GM21367 (cell line): ENCODE measurements around the gene HELLS.
"Not testable (repeated sequence)": the region's sequence is repeated elsewhere in the genome, so short reads cannot be mapped to it uniquely, and the experiment has no call there.

ENCODE experiments used
- ATAC-seq: cut with Tn5 transposase; IDR thresholded peaks from one replicate; pipeline ENCODE4 v1.9.1; 2021; ENCODE audit not compliant: unreplicated experiment

HELLS gene

DNA sequence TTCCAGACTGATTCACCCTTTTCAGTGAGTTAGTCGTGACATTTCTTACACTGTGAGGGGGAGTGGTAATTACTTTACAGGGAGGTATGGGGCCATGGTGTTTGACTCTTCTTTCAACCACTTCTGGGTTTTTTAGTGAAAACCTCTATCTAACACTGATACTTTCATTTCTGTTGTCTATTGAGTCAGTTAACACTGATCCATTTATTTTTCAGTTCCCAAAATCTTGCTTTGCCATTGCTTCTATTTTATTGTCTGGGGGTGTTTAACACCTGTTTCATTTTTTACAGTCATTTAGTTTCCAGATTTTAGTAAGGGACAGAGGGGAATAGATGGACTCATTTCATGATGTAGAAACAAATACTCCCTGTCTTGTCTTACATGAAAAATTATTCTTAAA is 61.5 kb downstream of the HELLS start:
- ATAC-seq = peak; percentile 75

DNA sequence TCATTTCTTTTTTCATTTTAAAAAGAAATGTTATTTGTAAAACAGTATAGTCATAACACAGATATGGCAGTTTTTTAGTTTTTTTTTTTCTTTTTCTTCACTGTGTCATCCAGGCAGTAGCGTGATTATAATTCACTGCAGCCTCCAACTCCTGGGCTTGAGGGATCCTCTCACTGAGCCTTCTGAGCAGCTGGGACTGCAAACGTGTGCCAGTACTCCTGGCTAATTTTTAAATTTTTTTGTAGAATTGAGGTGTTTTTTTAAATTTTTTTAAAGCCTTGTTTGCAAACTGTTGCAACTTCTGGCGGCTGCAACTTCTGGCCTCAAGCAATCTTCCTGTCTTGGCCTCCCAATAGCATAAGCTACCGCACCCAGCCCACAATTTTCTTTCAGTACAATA is 63.0 kb downstream of the HELLS start:
- ATAC-seq = no peak

DNA sequence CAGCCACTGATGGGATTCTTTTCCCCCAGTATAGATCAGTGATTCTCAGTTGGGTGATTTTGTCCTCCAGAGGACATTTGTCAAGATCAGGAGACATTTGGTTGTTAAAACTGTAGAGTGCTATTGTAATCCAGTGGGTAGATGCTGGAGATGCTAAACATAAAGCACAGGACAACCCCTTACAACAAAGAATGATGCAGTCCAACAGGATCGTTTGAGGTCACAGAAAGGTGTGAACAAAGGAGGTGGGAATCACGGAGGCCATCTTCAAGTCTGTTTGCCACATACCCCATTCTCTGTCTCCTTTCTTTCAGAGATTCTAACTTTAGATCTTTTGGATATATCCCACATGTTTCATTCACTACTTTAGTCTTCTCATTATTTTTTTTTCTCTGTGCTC is 69.0 kb downstream of the HELLS start:
- no peak for ATAC-seq

DNA sequence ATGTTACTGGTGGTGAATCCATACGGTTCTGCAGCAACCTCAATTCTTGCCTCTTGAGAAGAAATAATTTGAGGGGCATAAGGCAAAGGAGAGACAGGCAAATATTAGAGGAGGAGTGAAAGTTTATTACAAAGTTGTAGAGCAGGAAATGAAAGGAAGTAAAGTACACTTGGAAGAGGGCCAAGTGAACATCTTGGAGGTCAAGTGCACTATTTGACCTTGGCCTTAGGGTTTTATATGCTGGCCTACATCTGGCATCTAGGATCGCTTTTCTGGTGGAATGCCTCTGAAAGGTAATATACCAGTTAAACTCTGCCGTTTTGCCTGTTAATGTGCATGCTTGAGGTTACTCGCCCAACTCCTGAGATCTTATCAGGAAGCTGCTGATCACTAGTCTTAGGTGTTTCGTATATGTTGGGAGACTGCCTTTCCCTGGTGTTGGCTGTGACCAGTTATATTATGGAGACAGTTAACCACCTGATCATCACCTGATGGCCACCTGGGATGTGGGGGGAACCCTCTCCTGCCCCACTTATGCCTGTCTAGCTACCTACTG is 71.9 kb downstream of the HELLS start:
- ATAC-seq = no peak

DNA sequence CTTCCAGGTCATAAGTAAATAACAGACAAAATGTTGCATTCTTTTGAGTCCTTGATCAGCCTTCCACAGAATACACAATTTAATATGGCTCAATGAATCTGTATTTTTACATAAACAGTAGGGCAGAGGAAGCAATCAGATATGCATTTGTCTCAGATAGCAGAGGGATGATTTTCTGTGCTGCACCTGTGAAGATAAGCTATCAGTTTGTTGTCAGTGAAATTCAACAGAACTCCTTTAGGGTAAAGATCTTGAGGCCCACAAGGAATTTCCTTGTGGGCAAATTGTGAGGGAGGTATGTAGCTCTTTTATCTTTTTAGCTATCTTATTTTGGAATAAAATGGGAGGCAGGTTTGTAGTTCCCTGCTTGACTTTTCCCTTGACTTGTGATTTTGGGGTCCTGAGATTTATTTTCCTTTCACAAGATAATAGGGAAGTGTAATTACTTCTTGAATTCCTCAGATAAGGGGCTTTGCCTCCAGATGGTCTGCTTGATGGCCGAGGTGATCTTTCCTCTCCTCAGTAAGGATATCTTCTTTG is 77.1 kb downstream of the HELLS start:
- ATAC-seq = no peak

DNA sequence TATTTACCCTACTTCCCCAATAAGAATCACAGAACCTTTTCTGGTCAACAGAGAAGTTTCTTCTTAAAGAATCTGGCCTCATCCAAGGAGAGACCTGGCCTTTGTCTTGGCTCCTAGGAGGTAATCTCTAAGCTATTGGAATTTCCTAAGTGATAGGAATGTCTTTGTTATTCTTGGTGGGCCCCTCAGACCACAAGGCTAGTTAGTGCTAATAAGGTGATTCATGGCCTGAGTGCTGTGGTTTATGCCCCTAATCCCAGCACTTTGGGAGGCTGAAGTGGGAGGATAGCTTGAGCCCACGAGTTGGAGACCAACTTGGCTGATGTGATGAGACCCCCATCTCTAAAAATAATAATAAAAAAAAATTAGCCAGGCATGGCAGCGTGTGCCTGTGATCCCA is 78.0 kb downstream of the HELLS start:
- no peak for ATAC-seq

DNA sequence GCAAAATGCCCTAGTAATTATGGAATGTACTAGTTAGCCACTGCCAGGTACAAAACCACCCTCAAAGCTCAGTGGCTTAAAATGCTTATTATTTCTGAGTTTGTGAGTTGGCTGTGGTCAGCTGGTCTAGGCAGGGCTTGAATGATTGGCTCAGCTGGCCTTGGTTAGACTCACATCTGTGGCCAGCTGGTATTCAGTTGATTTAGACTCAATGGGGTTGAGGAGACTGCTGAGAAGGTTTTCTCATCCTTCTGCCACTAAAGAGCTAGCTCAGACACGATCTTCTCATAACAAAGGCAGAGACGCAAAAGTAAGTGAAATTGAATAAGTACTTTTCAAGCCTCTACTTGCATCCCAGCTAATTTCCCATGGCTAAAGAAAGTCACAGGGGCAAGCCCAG is 80.9 kb downstream of the HELLS start:
- ATAC-seq = no peak

DNA sequence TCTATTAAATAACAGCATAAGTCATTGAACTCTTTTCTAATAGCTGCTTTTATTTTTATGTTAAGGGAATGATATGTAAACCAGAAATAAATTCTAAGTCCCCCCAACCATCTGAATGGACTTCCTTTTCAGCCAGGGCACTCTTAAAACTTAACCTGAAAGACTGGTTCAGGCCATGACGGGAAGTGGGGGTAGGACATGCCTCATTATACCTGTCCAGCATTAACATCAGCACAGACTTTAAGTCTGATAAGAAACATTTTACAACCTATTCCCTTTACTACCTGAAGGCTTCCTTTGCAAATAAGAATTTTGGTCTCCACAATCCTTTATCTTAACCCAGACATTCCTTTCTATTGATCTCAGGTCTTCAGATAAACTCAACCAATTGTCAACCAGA is 81.9 kb downstream of the HELLS start:
- no peak for ATAC-seq

DNA sequence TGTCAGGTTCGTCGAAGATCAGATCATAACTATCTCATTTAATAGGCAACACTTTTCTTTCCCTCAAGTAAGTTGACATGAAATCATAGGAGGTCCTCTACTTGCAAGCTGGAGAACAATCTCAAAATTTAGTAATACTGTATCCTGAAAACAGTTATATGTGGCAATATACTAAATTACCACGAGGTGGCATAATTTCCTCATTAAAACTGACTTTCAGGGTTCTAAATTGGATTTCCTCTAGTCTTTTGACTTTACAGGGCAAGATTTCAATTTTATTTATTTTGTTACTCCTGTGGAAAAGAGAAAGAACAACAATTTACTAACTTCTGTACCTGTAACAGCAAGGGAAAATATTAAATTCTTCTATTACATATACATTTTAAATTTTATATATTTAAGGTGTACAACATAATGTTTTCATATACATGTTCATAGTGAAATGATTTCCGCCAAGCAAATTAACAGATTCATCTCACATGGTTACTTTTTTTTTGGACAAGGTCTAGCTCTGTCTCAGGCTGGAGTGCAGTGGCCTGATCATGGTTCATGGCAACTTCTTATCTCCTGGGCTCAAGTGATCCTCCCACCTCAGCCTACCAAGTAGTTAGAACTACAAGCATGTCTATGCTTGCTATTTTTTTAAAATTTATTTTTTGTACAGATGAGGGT is 84.6 kb downstream of the HELLS start:
- ATAC-seq = peak; percentile 47

DNA sequence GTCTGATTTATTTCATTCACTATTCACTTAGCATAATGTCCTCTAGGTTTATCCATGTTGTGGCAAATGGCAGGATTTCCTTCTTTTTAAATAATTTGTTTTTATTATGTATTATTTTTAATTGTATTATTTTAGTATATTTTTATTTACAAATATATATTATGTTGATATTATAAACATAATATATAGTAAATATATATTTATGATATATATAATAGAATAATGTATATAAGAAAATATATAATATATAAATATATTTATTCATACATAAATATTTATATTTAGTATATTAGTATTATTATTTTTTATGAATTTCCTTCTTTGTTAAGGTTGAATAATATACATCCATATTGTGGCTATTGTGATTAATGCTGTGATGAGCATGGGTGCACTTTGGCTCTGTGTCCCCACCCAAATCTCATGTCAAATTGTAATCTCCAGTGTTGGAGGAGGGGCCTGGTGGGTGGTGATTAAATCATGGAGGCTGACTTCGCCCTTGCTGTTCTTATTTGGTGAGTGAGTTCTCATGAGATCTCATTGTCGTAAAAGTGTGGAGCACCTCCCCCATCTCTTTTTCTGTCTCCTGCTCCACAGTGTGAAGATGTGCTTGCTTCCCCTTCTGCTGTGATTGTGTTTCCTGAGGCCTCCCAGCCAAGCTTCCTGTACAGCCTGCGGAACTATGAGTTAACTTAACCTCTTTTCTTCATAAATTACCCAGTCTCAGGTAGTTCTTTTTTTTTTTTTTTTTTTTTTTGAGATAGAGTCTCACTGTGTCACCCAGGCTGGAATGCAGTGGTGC is 85.7 kb downstream of the HELLS start:
- ATAC-seq = no peak

DNA sequence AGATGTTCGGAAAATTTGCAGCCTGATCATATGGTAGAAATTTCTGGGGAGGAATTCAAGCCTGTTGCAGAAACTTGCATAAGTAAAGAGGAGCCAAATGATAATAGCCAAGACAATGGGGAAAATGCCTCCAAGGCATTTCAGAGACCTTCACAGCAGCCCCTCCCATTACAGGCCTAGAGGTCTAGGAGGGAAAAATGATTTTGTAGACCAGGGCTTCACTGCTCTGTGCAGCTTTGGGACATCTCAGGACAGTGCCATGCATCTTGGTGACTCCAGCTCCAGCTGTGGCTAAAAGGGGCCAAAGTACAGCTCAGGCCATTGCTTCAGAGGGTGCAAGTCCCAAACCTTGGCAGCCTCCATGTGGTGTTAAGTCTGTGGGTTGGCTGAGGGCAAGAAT is 87.4 kb downstream of the HELLS start:
- ATAC-seq = no peak

DNA sequence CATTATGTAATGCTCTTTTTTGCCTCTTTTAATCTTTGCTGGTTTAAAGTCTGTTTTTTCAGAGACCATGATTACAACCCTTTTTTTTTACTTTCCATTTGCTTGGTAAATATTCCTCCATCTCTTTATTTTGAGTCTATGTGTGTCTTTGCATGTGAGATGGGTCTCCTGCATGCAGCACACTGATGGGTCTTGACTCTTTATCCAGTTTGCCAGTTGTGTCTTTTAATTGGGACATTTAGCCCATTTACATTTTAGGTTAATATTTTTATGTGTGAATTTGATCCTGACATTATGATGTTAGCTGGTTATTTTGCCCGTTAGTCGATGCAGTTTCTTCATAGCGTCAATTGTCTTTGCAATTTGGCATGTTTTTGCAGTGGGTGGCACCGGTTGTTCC is 92.5 kb downstream of the HELLS start:
- not testable (repeated sequence) for ATAC-seq

DNA sequence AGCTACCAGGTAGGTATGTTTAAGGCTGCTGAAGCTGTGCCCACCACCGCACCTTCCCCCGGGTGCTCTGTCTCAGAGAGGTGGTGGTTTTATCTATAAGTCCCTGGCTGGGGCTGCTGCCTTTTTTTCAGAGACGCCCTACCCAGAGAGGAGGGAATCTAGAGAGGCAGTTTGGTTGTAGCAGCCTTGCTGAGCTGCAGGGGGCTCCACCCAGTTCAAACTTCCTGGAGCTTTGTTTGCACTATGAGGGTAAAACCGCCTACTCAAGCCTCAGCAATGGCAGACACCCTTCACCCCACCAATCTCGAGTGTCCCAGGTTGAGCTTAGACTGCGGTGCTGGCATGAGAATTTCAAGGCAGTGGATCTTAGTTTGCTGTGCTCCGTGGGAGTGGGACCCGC is 94.3 kb downstream of the HELLS start:
- no peak for ATAC-seq

DNA sequence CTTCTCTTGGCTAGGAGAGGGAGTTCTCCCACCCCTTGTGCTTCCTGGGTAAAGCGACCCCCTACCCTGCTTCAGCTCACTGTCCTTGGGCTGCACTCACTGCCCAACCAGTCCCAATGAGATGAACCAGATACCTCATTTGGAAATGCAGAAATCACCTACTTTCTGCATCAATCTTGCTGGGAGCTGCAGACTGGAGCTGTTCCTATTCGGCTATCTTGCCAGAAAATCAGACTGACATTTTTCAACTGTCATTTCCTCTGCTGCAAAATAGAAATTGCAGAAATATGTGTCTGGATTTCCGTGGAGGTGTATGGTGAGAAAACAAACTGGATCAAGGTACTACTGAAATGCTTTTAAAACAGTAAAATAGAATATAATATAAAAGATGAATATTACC is 95.0 kb downstream of the HELLS start:
- ATAC-seq = no peak

DNA sequence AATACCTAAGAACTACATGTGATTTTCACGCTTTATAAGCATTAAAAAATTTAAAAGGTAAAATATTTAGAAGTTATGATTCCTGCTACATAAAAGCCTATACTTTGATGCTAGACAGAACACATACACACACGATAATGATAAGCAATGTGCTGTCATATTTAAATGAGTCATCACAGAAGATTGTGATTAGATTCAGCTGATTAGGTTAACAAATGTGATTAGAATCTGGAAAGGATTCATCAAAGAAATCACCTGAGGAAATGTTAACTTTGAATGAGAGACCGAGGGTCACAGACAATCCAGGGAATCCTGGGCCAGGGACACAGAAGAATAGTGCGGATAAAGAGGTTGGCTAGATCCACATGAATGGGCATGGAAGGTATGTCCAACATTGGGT is 95.9 kb downstream of the HELLS start:
- no peak for ATAC-seq

DNA sequence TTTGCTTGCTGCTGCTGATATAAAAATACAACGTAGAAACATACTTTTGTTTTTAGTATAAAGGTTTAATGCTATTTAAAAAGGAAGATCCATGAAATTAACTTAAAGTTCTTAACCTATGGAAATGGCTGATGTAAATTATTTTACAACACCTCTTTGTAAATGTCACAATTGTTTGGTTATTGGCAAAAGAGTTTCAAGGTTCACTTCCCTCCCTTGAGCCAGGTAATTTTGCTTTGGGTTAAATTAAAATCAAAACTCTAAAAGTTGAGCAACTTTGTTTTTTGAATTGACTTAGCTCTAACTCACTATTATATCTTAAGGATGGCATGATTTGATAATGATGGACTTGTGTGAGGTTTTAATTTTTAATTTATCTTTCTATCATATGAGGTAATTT is 98.8 kb downstream of the HELLS start:
- ATAC-seq = no peak

DNA sequence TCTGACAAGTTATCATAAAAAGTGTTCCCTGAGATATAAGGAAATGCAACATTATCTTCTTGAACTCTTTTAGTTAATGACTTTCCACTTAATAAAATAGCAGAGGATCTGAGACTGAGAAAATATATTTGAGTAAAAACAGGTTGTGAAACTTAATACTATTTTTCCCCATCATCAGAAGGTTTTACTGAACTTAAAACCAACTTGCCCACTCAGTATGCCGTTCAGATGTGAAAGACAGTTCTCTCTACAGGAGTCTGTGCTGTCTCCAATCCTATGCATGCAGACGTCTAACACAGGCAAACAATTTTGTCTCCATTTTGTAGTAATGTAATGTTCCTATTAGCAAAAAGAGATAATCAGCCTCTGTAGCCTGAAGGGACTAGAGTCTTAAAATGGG is 99.7 kb downstream of the HELLS start:
- ATAC-seq = peak; percentile 81
